ENCODE results near the gene NUMBL.
"Not testable (repeated sequence)": the region's sequence is repeated elsewhere in the genome, so short reads cannot be mapped to it uniquely, and the experiment has no call there.

Gene NUMBL

GRCh38 chr19:40649903-40650675 lies 40.4 kb downstream of the NUMBL start:
- not testable (repeated sequence) for DNase-seq; H3K36me3 Mint-ChIP-seq (ENCODE audit: low read depth); H3K27me3 Mint-ChIP-seq; H3K27ac Mint-ChIP-seq; H3K9me3 Mint-ChIP-seq; H3K4me3 Mint-ChIP-seq; H3K4me1 Mint-ChIP-seq (ENCODE audit: low read depth)

GRCh38 chr19:40646743-40647254 lies 43.7 kb downstream of the NUMBL start:
- no peak for DNase-seq
- peaks cover 7% of the 10 kb centered on the region for H3K27me3 Mint-ChIP-seq
- H3K4me1 Mint-ChIP-seq (ENCODE audit: low read depth): no peaks in the 10 kb centered on the region
- H3K36me3 Mint-ChIP-seq (ENCODE audit: low read depth): no peaks in the 10 kb centered on the region
- no peaks in the 10 kb centered on the region for H3K9me3 Mint-ChIP-seq
- no peak overlapping the region for H3K27ac Mint-ChIP-seq
- no peak overlapping the region for H3K4me3 Mint-ChIP-seq

- no peaks in the 10 kb centered on the region for H3K9me3 Mint-ChIP-seq
- no peak overlapping the region for H3K27ac Mint-ChIP-seq
- peaks cover 7% of the 10 kb centered on the region for H3K27me3 Mint-ChIP-seq
- peaks cover 12% of the 10 kb centered on the region for H3K4me1 Mint-ChIP-seq (ENCODE audit: low read depth)
- no peak overlapping the region for H3K4me3 Mint-ChIP-seq
- H3K36me3 Mint-ChIP-seq (ENCODE audit: low read depth): no peaks in the 10 kb centered on the region
- no peak for DNase-seq
Observed at GRCh38 chr19:40642757-40643305, 47.6 kb downstream of the NUMBL start.

GRCh38 chr19:40642051-40642706 lies 48.3 kb downstream of the NUMBL start:
- H3K27me3 Mint-ChIP-seq: peaks cover 7% of the 10 kb centered on the region
- DNase-seq: no peak
- no peak overlapping the region for H3K27ac Mint-ChIP-seq
- no peaks in the 10 kb centered on the region for H3K36me3 Mint-ChIP-seq (ENCODE audit: low read depth)
- peaks cover 12% of the 10 kb centered on the region for H3K4me1 Mint-ChIP-seq (ENCODE audit: low read depth)
- no peaks in the 10 kb centered on the region for H3K9me3 Mint-ChIP-seq
- H3K4me3 Mint-ChIP-seq: no peak overlapping the region

- Mint-ChIP-seq H3K9me3 (no peaks in the 10 kb centered on the region), H3K27me3 (peaks cover 7% of the 10 kb centered on the region), H3K4me1 (ENCODE audit: low read depth) (peaks cover 12% of the 10 kb centered on the region), H3K4me3 (no peak overlapping the region), H3K27ac (no peak overlapping the region), H3K36me3 (ENCODE audit: low read depth) (no peaks in the 10 kb centered on the region)
- DNase-seq: no peak
Observed at GRCh38 chr19:40641281-40641680, 49.2 kb downstream of the NUMBL start.

- Mint-ChIP-seq H3K4me1 (ENCODE audit: low read depth) (peaks cover 12% of the 10 kb centered on the region), H3K27me3 (peaks cover 2% of the 10 kb centered on the region), H3K27ac (peak overlapping the region; percentile 11), H3K4me3 (no peak overlapping the region), H3K36me3 (ENCODE audit: low read depth) (no peaks in the 10 kb centered on the region), H3K9me3 (no peaks in the 10 kb centered on the region)
- no peak for DNase-seq
Observed at GRCh38 chr19:40640744-40641143, 49.7 kb downstream of the NUMBL start.

- Mint-ChIP-seq H3K36me3 (ENCODE audit: low read depth) (no peaks in the 10 kb centered on the region), H3K4me3 (no peak overlapping the region)
- DNase-seq: no peak
Observed at GRCh38 chr19:40639638-40639982, 50.8 kb downstream of the NUMBL start.

GRCh38 chr19:40638327-40638726 lies 52.1 kb downstream of the NUMBL start:
- Mint-ChIP-seq H3K36me3 (ENCODE audit: low read depth) (no peaks in the 10 kb centered on the region), H3K27me3 (peaks cover 7% of the 10 kb centered on the region), H3K4me1 (ENCODE audit: low read depth) (peaks cover 22% of the 10 kb centered on the region), H3K4me3 (no peak overlapping the region), H3K27ac (no peak overlapping the region), H3K9me3 (no peaks in the 10 kb centered on the region)
- DNase-seq: no peak

More at GRCh38 chr19:40639638-40639982, 50.8 kb downstream of the NUMBL start:
- Mint-ChIP-seq H3K27me3 (peaks cover 5% of the 10 kb centered on the region), H3K27ac (no peak overlapping the region), H3K9me3 (no peaks in the 10 kb centered on the region), H3K4me1 (ENCODE audit: low read depth) (peaks cover 15% of the 10 kb centered on the region)

GRCh38 chr19:40633207-40633606 lies 57.2 kb downstream of the NUMBL start:
- Mint-ChIP-seq H3K36me3 (ENCODE audit: low read depth) (peaks cover 20% of the 10 kb centered on the region), H3K4me3 (no peak overlapping the region), H3K9me3 (no peaks in the 10 kb centered on the region), H3K27me3 (peaks cover 7% of the 10 kb centered on the region), H3K4me1 (ENCODE audit: low read depth) (peaks cover 14% of the 10 kb centered on the region), H3K27ac (no peak overlapping the region)
- DNase-seq: no peak

- Mint-ChIP-seq H3K36me3 (ENCODE audit: low read depth) (peaks cover 27% of the 10 kb centered on the region), H3K9me3 (no peaks in the 10 kb centered on the region), H3K27me3 (peaks cover 7% of the 10 kb centered on the region), H3K27ac (no peak overlapping the region), H3K4me1 (ENCODE audit: low read depth) (peaks cover 14% of the 10 kb centered on the region), H3K4me3 (no peak overlapping the region)
- no peak for DNase-seq
Observed at GRCh38 chr19:40632311-40633036, 58.0 kb downstream of the NUMBL start.

- DNase-seq: no peak
- H3K27ac Mint-ChIP-seq: no peak overlapping the region
- peaks cover 46% of the 10 kb centered on the region for H3K36me3 Mint-ChIP-seq (ENCODE audit: low read depth)
- peaks cover 14% of the 10 kb centered on the region for H3K4me1 Mint-ChIP-seq (ENCODE audit: low read depth)
- no peaks in the 10 kb centered on the region for H3K9me3 Mint-ChIP-seq
- no peak overlapping the region for H3K4me3 Mint-ChIP-seq
- peaks cover 6% of the 10 kb centered on the region for H3K27me3 Mint-ChIP-seq
Observed at GRCh38 chr19:40630571-40631160, 59.8 kb downstream of the NUMBL start.

- Mint-ChIP-seq H3K4me1 (ENCODE audit: low read depth) (peaks cover 14% of the 10 kb centered on the region), H3K27me3 (peaks cover under 1% of the 10 kb centered on the region), H3K4me3 (no peak overlapping the region), H3K36me3 (ENCODE audit: low read depth) (peaks cover 55% of the 10 kb centered on the region), H3K9me3 (no peaks in the 10 kb centered on the region), H3K27ac (no peak overlapping the region)
- no peak for DNase-seq
Observed at GRCh38 chr19:40629346-40629745, 61.1 kb downstream of the NUMBL start.

GRCh38 chr19:40627486-40628279 lies 62.8 kb downstream of the NUMBL start:
- peaks cover 70% of the 10 kb centered on the region for H3K36me3 Mint-ChIP-seq (ENCODE audit: low read depth)
- no peak overlapping the region for H3K4me3 Mint-ChIP-seq
- peaks cover 9% of the 10 kb centered on the region for H3K4me1 Mint-ChIP-seq (ENCODE audit: low read depth)
- H3K27me3 Mint-ChIP-seq: no peaks in the 10 kb centered on the region
- no peaks in the 10 kb centered on the region for H3K9me3 Mint-ChIP-seq
- no peak for DNase-seq
- H3K27ac Mint-ChIP-seq: no peak overlapping the region

- Mint-ChIP-seq H3K4me3 (no peak overlapping the region), H3K4me1 (ENCODE audit: low read depth) (peaks cover 9% of the 10 kb centered on the region), H3K36me3 (ENCODE audit: low read depth) (peaks cover 76% of the 10 kb centered on the region), H3K9me3 (no peaks in the 10 kb centered on the region), H3K27ac (no peak overlapping the region), H3K27me3 (no peaks in the 10 kb centered on the region)
- no peak for DNase-seq
Observed at GRCh38 chr19:40626918-40627317, 63.5 kb downstream of the NUMBL start.

All from activated T-cell treated with anti-CD3 and anti-CD28 coated beads, Interleukin-2, amount 50 U/mL, for 24 hours (primary cell).